Keratinocyte (primary cell): ENCODE data around the gene ATE1. TPM values are rescaled to one million over a fixed set of nuclear protein-coding genes. Genes with fewer than 3 reads are reported as not detected.

Experiments used
- DNase-seq: peaks from one replicate; pipeline ENCODE4 v3.0.0-alpha.2; 2011; ENCODE audit warnings: low read depth, missing footprints, low spot score
- FAIRE-seq: peaks from 2 replicates; lab custom pipeline; 2011; peaks lifted over from hg19 to GRCh38; lab: Jason Lieb, UNC
- H2AFZ ChIP-seq: 2 replicates; pipeline ENCODE4 v1.6.0; 2012; ENCODE audit warnings: low read length, control low read depth, inconsistent platforms; ENCODE audit not compliant: control insufficient read depth
- H3K27ac ChIP-seq: 2 replicates; pipeline ENCODE4 v1.5.1; 2011; ENCODE audit warnings: low read length; ENCODE audit not compliant: control insufficient read depth, insufficient read depth
- H3K27me3 ChIP-seq: 3 replicates; pipeline ENCODE4 v1.6.0; 2011; ENCODE audit warnings: low read length; ENCODE audit not compliant: control insufficient read depth, insufficient read depth; ENCODE audit errors: extremely low read depth
- H3K36me3 ChIP-seq, 2 experiments: 2 replicates in 1 of 2; 3 replicates in 1 of 2; pipeline ENCODE4 v1.5.1; 2011; ENCODE audit warnings: low read length in 2 of 2, mild to moderate bottlenecking in 1 of 2; ENCODE audit not compliant: control insufficient read depth in 2 of 2, insufficient read depth in 2 of 2; ENCODE audit errors: extremely low read depth in 1 of 2
- H3K4me1 ChIP-seq: 3 replicates; pipeline ENCODE4 v1.5.1; 2011; ENCODE audit warnings: low read length; ENCODE audit not compliant: control insufficient read depth, insufficient read depth; ENCODE audit errors: extremely low read depth
- H3K4me2 ChIP-seq: 3 replicates; pipeline ENCODE4 v1.6.0; 2011; ENCODE audit warnings: low read depth, low read length; ENCODE audit not compliant: control insufficient read depth, insufficient read depth; ENCODE audit errors: extremely low read depth
- H3K4me3 ChIP-seq, 3 experiments: fragments of 200-600 bp in 1 of 3; sonication (generic) in 1 of 3; 2 replicates in 2 of 3; 3 replicates in 1 of 3; pipeline ENCODE4 v1.5.1; 2011 to 2016; ENCODE audit warnings: low read length in 3 of 3, mild to moderate bottlenecking in 3 of 3, control low read depth in 2 of 3, inconsistent platforms in 1 of 3, low read depth in 1 of 3, mixed read lengths in 1 of 3, mixed run types in 1 of 3, moderate library complexity in 1 of 3; ENCODE audit not compliant: control insufficient read depth in 2 of 3, insufficient read depth in 2 of 3; ENCODE audit errors: extremely low read depth in 1 of 3
- H3K79me2 ChIP-seq: 2 replicates; pipeline ENCODE4 v1.6.0; 2012; ENCODE audit warnings: low read length; ENCODE audit not compliant: control insufficient read depth, insufficient read depth
- H3K9ac ChIP-seq: 3 replicates; pipeline ENCODE4 v1.6.0; 2011; ENCODE audit warnings: low read length; ENCODE audit not compliant: control insufficient read depth, insufficient read depth; ENCODE audit errors: extremely low read depth
- H3K9me1 ChIP-seq: 3 replicates; pipeline ENCODE4 v1.6.0; 2011; ENCODE audit warnings: low read length; ENCODE audit not compliant: control insufficient read depth, insufficient read depth; ENCODE audit errors: extremely low read depth
- H3K9me3 ChIP-seq: 2 replicates; pipeline ENCODE4 v1.5.1; 2012; ENCODE audit warnings: low read depth, low read length; ENCODE audit not compliant: control insufficient read depth
- H4K20me1 ChIP-seq: 3 replicates; pipeline ENCODE4 v1.6.0; 2011; ENCODE audit warnings: low read length; ENCODE audit not compliant: control insufficient read depth, insufficient read depth; ENCODE audit errors: extremely low read depth
- CTCF ChIP-seq, 3 experiments: IDR thresholded peaks in 1 of 3; conservative IDR thresholded peaks in 1 of 3; optimal IDR thresholded peaks in 1 of 3; 2 replicates in 2 of 3; 3 replicates in 1 of 3; pipeline versions ENCODE3 to v1.5.1; 2011; ENCODE audit warnings: low read length in 3 of 3, mild to moderate bottlenecking in 3 of 3, moderate library complexity in 2 of 3, control low read depth in 1 of 3, inconsistent platforms in 1 of 3; ENCODE audit not compliant: insufficient read depth in 2 of 3; ENCODE audit errors: extremely low read depth in 1 of 3
- EZH2 ChIP-seq: IDR thresholded peaks from one replicate; pipeline ENCODE4 v1.6.1; 2012; ENCODE audit warnings: inconsistent platforms, mild to moderate bottlenecking, low read length, moderate library complexity
- dilution Hi-C: fragments of 300-500 bp; cut with MboI; formaldehyde crosslinking; loops from one replicate; pipeline ENCODE4 v1.7.0; 2020; ENCODE audit warnings: low sequenced_read_pairs; ENCODE audit not compliant: extremely low pct_ligation_motif_present
- polyA plus RNA-seq, 5 experiments: library from polyadenylated mRNA; depleted of rRNA in 3 of 5; stranded (reverse) in 3 of 5; stranded (forward) in 1 of 5; unstranded in 1 of 5; fragments of >200 nt; gene quantifications; 1 replicate in 1 of 5; 2 replicates in 3 of 5; 3 replicates in 1 of 5; pipeline versions ENCODE4 v1.2.1 to v1.2.3, GENCODE V29; 2011 to 2012; ENCODE audit warnings: missing spikeins in 2 of 5, low read depth in 1 of 5, low replicate concordance in 1 of 5

ATE1 gene
- polyA plus RNA-seq, 1 donor (not counting 4 experiments of a cell fraction or from before 2014, with no cell fraction given) = 14.9 TPM

- Histone ChIP-seq H3K27me3 (no peaks in the 10 kb centered on the region), H3K79me2 (no peaks in the 10 kb centered on the region), H3K27ac (no peak overlapping the region), H3K36me3 (peaks cover 4 to 8% of the 10 kb centered on the region in 2 experiments), H3K9me3 (no peaks in the 10 kb centered on the region), H3K9me1 (no peaks in the 10 kb centered on the region), H3K4me2 (no peak overlapping the region), H3K9ac (no peak overlapping the region), H3K4me1 (peaks cover 8% of the 10 kb centered on the region), H4K20me1 (no peaks in the 10 kb centered on the region), H2AFZ (no peak overlapping the region), H3K4me3 (no peak overlapping the region)
- DNase-seq (no peak), FAIRE-seq (no peak)
- TF ChIP-seq EZH2 (no peak), CTCF (optimal IDR thresholded peaks at IDR 0.05 in 1 of 3, IDR thresholded peaks at IDR 0.05 in 1 of 3, conservative IDR thresholded peaks at IDR 0.05 in 1 of 3; ENCODE audit: extremely low read depth in 1 of 3, insufficient read depth in 2 of 3, low read length in 3 of 3) (no peak)
- dilution Hi-C loops = no loop called here
Observed at GRCh38 chr10:121961456-121961855, 33.6 kb upstream of the ATE1 start.

GRCh38 chr10:121959671-121960070 is 31.8 kb upstream of the ATE1 start:
- dilution Hi-C loops = no loop called here
- H3K9me3 ChIP-seq = no peaks in the 10 kb centered on the region
- no peak for TF ChIP-seq EZH2
- no peak for TF ChIP-seq CTCF (optimal IDR thresholded peaks at IDR 0.05 in 1 of 3, IDR thresholded peaks at IDR 0.05 in 1 of 3, conservative IDR thresholded peaks at IDR 0.05 in 1 of 3; ENCODE audit: extremely low read depth in 1 of 3, insufficient read depth in 2 of 3, low read length in 3 of 3)
- no peaks in the 10 kb centered on the region for H3K9me1 ChIP-seq
- DNase-seq (no peak), FAIRE-seq (no peak)
- no peaks in the 10 kb centered on the region for H3K79me2 ChIP-seq
- H3K4me2 ChIP-seq = no peak overlapping the region
- H3K9ac ChIP-seq = no peak overlapping the region
- peaks cover 10% of the 10 kb centered on the region for H3K4me1 ChIP-seq
- no peaks in the 10 kb centered on the region for H3K27me3 ChIP-seq
- H3K27ac ChIP-seq = no peak overlapping the region
- no peaks in the 10 kb centered on the region for H4K20me1 ChIP-seq
- no peak overlapping the region for H2AFZ ChIP-seq
- no peak overlapping the region for H3K4me3 ChIP-seq
- H3K36me3 ChIP-seq = peaks cover 4 to 6% of the 10 kb centered on the region in 2 experiments
